ENCODE measurements around the gene TDRD9.

- TF ChIP-seq EZH2 (IDR thresholded peaks at IDR 0.05; ENCODE audit: insufficient read depth, poor library complexity, severe bottlenecking) (no peak), EZH2phosphoT487 (IDR thresholded peaks at IDR 0.05; ENCODE audit: insufficient read depth, low read depth) (no peak)
These were observed 97.3 kb downstream of the TDRD9 start for GRCh38 chr14:104025534-104025933.
